Measurements from ENCODE around the gene TMEM129.

Gene TMEM129

GRCh38 chr4:1763070-1763549 is 42.0 kb upstream of the TMEM129 start:
- no peaks in the 10 kb centered on the region for H3K9me3 ChIP-seq (ENCODE audit: low read length)
- no peak overlapping the region for H2AFZ ChIP-seq (ENCODE audit: low read depth, low read length)
- no peaks in the 10 kb centered on the region for H3K36me3 ChIP-seq (ENCODE audit: insufficient read depth, low read length)
- H3K27me3 ChIP-seq (ENCODE audit: insufficient read depth, low read length) = no peaks in the 10 kb centered on the region
- H3K4me1 ChIP-seq (ENCODE audit: insufficient read depth, low read length) = peaks cover 57% of the 10 kb centered on the region
- H3K4me3 ChIP-seq (ENCODE audit: low read length) = no peak overlapping the region

GRCh38 chr4:1762264-1763010 is 41.3 kb upstream of the TMEM129 start:
- H3K36me3 ChIP-seq (ENCODE audit: insufficient read depth, low read length) = no peaks in the 10 kb centered on the region
- peaks cover 59% of the 10 kb centered on the region for H3K4me1 ChIP-seq (ENCODE audit: insufficient read depth, low read length)
- H3K9me3 ChIP-seq (ENCODE audit: low read length) = no peaks in the 10 kb centered on the region
- H2AFZ ChIP-seq (ENCODE audit: low read depth, low read length) = no peak overlapping the region
- H3K27me3 ChIP-seq (ENCODE audit: insufficient read depth, low read length) = no peaks in the 10 kb centered on the region
- H3K4me3 ChIP-seq (ENCODE audit: low read length) = no peak overlapping the region

- Histone ChIP-seq H3K27me3 (ENCODE audit: insufficient read depth, low read length) (no peaks in the 10 kb centered on the region), H3K4me1 (ENCODE audit: insufficient read depth, low read length) (peaks cover 57% of the 10 kb centered on the region), H3K9me3 (ENCODE audit: low read length) (no peaks in the 10 kb centered on the region), H3K36me3 (ENCODE audit: insufficient read depth, low read length) (no peaks in the 10 kb centered on the region), H2AFZ (ENCODE audit: low read depth, low read length) (no peak overlapping the region), H3K4me3 (ENCODE audit: low read length) (no peak overlapping the region)
Measured at GRCh38 chr4:1761130-1761689, 40.1 kb upstream of the TMEM129 start.

DNA sequence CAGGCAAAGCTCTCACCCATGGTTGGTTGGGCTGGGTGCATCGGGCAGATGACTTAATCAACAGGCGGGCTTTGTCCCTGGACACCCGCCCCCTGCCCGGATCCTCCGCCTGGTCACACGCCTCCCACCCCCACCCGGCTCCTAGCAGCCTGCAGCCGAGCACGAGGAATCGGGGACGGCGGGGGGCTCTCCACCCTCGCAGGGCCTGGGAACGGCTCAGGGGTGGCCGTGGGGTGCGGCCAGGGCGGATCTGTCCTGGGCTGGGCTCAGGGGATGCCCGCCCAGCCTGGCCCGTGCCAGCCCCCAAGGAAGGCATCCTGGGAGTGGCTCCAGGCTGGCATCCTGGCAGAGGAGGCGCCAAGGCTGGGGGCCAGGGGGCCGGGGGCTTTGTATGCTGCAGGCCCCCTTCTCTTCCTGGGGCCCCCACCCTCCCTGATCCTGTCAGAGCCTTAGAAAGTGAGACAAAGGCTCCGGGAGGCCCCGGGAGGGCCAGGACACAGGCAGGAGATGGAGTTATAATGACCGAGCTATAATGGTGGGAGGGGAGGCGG is 39.5 kb upstream of the TMEM129 start:
- H3K27me3 ChIP-seq (ENCODE audit: insufficient read depth, low read length) = no peaks in the 10 kb centered on the region
- H3K4me1 ChIP-seq (ENCODE audit: insufficient read depth, low read length) = peaks cover 51% of the 10 kb centered on the region

DNA sequence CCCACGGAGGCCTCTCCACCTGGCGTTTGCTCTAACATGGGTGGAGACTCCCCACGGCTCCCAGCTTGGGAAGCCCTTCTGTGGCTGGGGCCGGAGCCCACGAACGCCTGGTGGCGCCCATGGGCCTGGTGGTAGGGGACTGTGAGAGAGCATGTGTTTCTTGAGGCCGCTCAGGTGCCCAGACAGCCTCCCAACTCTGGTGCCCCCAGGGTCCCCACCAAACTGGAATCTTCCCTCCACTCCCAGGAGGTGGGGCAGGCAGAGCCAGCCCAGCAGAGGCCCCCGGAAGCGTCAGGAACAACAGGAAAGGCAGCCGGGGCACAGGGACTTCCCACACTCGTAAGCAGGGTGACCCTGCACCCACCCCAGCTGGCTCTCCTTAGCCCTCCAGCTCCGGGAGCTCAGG is 38.7 kb upstream of the TMEM129 start:
- no peak overlapping the region for H3K4me3 ChIP-seq (ENCODE audit: low read length)
- no peaks in the 10 kb centered on the region for H3K36me3 ChIP-seq (ENCODE audit: insufficient read depth, low read length)
- no peak overlapping the region for H2AFZ ChIP-seq (ENCODE audit: low read depth, low read length)
- H3K9me3 ChIP-seq (ENCODE audit: low read length) = no peaks in the 10 kb centered on the region
- peaks cover 46% of the 10 kb centered on the region for H3K4me1 ChIP-seq (ENCODE audit: insufficient read depth, low read length)
- no peaks in the 10 kb centered on the region for H3K27me3 ChIP-seq (ENCODE audit: insufficient read depth, low read length)

More for the DNA sequence above, 39.5 kb upstream of the TMEM129 start:
- Histone ChIP-seq H2AFZ (ENCODE audit: low read depth, low read length) (no peak overlapping the region), H3K36me3 (ENCODE audit: insufficient read depth, low read length) (no peaks in the 10 kb centered on the region), H3K4me3 (ENCODE audit: low read length) (no peak overlapping the region), H3K9me3 (ENCODE audit: low read length) (no peaks in the 10 kb centered on the region)

GRCh38 chr4:1759170-1759817 is 38.2 kb upstream of the TMEM129 start:
- Histone ChIP-seq H3K36me3 (ENCODE audit: insufficient read depth, low read length) (no peaks in the 10 kb centered on the region), H2AFZ (ENCODE audit: low read depth, low read length) (no peak overlapping the region), H3K9me3 (ENCODE audit: low read length) (no peaks in the 10 kb centered on the region), H3K4me3 (ENCODE audit: low read length) (no peak overlapping the region), H3K27me3 (ENCODE audit: insufficient read depth, low read length) (peaks cover 2% of the 10 kb centered on the region), H3K4me1 (ENCODE audit: insufficient read depth, low read length) (peaks cover 46% of the 10 kb centered on the region)

DNA sequence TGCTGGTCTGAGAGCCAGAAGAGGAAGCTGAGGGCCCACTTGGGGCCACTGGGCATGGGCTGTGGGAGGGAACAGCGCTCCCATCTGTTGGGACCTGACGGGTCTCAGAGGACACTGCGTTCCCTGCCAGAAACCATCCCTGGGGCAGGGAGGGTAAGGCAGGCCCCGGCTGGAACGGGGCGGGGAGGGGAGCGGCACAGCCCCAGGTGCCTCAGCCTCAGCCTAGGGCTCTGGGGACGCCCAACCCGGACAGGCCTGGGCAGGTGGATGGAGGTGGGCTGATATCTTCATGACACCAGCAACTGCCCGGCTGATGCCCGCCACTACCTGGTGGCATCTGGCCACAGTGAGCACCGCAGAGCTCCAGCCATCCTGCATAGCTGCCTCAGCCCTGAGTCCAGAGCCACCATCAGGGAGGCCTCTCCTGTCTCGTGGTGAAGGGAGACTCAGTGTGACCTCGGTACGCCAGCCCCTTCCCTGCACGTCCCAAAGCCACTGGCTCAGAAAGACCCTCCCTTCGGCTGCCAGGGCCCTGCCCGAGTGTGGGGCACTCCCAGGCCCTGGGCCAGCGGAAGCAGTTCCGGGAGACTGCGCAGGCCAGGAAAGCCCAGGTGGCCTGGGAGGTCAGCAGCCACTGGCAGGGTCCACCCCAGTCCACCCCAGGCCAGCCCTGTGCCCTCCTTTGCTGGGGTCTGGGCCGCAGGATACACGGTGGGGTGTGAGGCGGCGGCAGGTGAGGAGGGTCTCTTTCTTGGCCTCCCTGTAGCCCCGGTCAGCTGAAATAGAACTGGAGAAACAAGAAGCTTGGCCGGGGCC is 37.4 kb upstream of the TMEM129 start:
- Histone ChIP-seq H3K27me3 (ENCODE audit: insufficient read depth, low read length) (peaks cover 2% of the 10 kb centered on the region), H3K4me3 (ENCODE audit: low read length) (no peak overlapping the region), H3K36me3 (ENCODE audit: insufficient read depth, low read length) (no peaks in the 10 kb centered on the region), H3K4me1 (ENCODE audit: insufficient read depth, low read length) (peaks cover 41% of the 10 kb centered on the region), H2AFZ (ENCODE audit: low read depth, low read length) (no peak overlapping the region), H3K9me3 (ENCODE audit: low read length) (no peaks in the 10 kb centered on the region)

GRCh38 chr4:1757836-1758235 is 36.7 kb upstream of the TMEM129 start:
- Histone ChIP-seq H3K4me3 (ENCODE audit: low read length) (no peak overlapping the region), H3K4me1 (ENCODE audit: insufficient read depth, low read length) (peaks cover 41% of the 10 kb centered on the region)

DNA sequence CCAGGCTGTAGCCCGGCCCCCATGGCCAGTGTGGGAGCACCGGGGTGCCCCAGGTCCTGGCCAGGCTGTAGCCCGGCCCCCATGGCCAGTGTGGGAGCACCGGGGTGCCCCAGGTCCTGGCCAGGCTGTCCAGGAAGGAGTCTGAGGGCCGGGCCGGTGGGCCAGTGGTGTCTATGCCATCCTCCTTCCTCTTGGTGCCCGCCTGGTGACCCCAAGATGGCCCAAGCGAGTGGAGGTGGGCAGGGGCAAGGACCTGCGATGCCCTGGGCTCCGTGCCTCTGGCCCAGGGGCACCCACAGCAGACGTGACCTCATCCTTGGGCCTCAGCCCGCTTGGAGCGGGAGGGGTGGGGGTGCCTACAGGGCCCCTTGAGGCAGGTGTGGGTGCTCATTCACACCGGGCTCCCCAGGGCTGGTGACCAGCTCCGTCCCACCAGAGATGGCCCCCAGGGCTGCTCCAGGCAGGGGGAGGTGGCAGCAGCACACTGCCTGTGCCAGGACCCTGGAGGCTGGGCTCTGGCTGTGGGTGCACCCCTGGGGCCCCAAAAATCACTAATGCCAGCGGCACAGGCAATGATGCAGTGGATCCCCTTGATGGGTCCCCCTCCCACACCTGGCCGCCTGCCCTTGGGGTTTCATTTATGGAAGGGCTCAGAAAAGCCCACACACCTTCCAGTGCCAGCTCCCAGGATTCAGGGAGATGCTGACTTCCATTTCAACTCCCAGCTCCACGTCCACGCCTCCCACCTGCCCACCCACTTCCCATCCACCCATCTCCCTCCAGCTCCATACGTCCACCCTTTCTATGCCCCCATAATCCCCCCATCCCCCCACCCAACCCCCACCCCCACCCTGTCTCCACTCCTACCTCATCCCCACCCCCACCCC is 36.0 kb upstream of the TMEM129 start:
- H3K4me1 ChIP-seq (ENCODE audit: insufficient read depth, low read length) = peaks cover 36% of the 10 kb centered on the region
- H3K27me3 ChIP-seq (ENCODE audit: insufficient read depth, low read length) = peaks cover 2% of the 10 kb centered on the region
- no peaks in the 10 kb centered on the region for H3K36me3 ChIP-seq (ENCODE audit: insufficient read depth, low read length)
- no peak overlapping the region for H3K4me3 ChIP-seq (ENCODE audit: low read length)
- H3K9me3 ChIP-seq (ENCODE audit: low read length) = no peaks in the 10 kb centered on the region
- no peak overlapping the region for H2AFZ ChIP-seq (ENCODE audit: low read depth, low read length)

More at GRCh38 chr4:1757836-1758235, 36.7 kb upstream of the TMEM129 start:
- no peak overlapping the region for H2AFZ ChIP-seq (ENCODE audit: low read depth, low read length)
- H3K9me3 ChIP-seq (ENCODE audit: low read length) = no peaks in the 10 kb centered on the region
- H3K27me3 ChIP-seq (ENCODE audit: insufficient read depth, low read length) = peaks cover 2% of the 10 kb centered on the region
- H3K36me3 ChIP-seq (ENCODE audit: insufficient read depth, low read length) = no peaks in the 10 kb centered on the region

GRCh38 chr4:1756079-1756478 is 35.0 kb upstream of the TMEM129 start:
- H3K4me3 ChIP-seq (ENCODE audit: low read length) = no peak overlapping the region
- no peaks in the 10 kb centered on the region for H3K9me3 ChIP-seq (ENCODE audit: low read length)
- no peak overlapping the region for H2AFZ ChIP-seq (ENCODE audit: low read depth, low read length)
- H3K27me3 ChIP-seq (ENCODE audit: insufficient read depth, low read length) = peaks cover 2% of the 10 kb centered on the region
- no peaks in the 10 kb centered on the region for H3K36me3 ChIP-seq (ENCODE audit: insufficient read depth, low read length)
- peaks cover 35% of the 10 kb centered on the region for H3K4me1 ChIP-seq (ENCODE audit: insufficient read depth, low read length)

DNA sequence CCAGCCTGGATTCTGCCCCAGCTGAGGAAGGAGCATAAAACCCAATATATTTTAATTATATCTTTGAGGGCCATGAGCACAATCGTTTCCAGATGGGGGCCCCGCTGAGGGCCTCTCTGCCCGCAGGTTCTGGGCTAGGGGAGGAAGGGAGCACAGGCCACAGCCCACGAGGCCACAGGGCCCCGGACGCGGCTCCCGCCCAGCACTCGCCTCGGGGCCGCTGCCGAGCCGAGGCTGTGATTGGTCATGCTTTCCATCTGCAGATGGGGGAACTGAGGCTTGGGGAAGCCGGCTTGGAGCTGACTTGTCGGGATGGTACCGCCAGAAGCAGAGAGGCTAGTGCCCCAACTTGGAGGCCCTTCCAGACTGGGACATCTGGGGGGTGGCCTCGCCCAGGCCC is 34.2 kb upstream of the TMEM129 start:
- Histone ChIP-seq H2AFZ (ENCODE audit: low read depth, low read length) (no peak overlapping the region), H3K27me3 (ENCODE audit: insufficient read depth, low read length) (peaks cover 2% of the 10 kb centered on the region), H3K9me3 (ENCODE audit: low read length) (no peaks in the 10 kb centered on the region), H3K36me3 (ENCODE audit: insufficient read depth, low read length) (no peaks in the 10 kb centered on the region), H3K4me3 (ENCODE audit: low read length) (no peak overlapping the region), H3K4me1 (ENCODE audit: insufficient read depth, low read length) (peaks cover 28% of the 10 kb centered on the region)

GRCh38 chr4:1754336-1754735 is 33.2 kb upstream of the TMEM129 start:
- Histone ChIP-seq H3K27me3 (ENCODE audit: insufficient read depth, low read length) (peaks cover 2% of the 10 kb centered on the region), H3K4me3 (ENCODE audit: low read length) (no peak overlapping the region), H2AFZ (ENCODE audit: low read depth, low read length) (no peak overlapping the region), H3K4me1 (ENCODE audit: insufficient read depth, low read length) (peaks cover 24% of the 10 kb centered on the region), H3K36me3 (ENCODE audit: insufficient read depth, low read length) (no peaks in the 10 kb centered on the region), H3K9me3 (ENCODE audit: low read length) (no peaks in the 10 kb centered on the region)

Data from neuron (in vitro differentiated cells).